KOPT-K1 (cell line): Measurements from ENCODE around the gene CYREN.

Source experiments
- H3K27ac ChIP-seq: fragments of 200-600 bp; sonication (generic); 2 replicates; pipeline ENCODE4 v1.5.1; 2016; ENCODE audit warnings: antibody characterized with exemption, mild to moderate bottlenecking, low read depth, low read length; ENCODE audit not compliant: poor library complexity, severe bottlenecking
- H3K36me3 ChIP-seq: fragments of 200-600 bp; sonication (generic); 2 replicates; pipeline ENCODE4 v1.5.1; 2017; ENCODE audit warnings: antibody characterized with exemption, mild to moderate bottlenecking, low read length, moderate library complexity; ENCODE audit not compliant: insufficient read depth
- H3K9me3 ChIP-seq: fragments of 200-600 bp; sonication (generic); 2 replicates; pipeline ENCODE4 v1.5.1; 2017; ENCODE audit warnings: antibody characterized with exemption, low read length, mild to moderate bottlenecking; ENCODE audit not compliant: insufficient read depth, poor library complexity, severe bottlenecking

The CYREN gene

DNA sequence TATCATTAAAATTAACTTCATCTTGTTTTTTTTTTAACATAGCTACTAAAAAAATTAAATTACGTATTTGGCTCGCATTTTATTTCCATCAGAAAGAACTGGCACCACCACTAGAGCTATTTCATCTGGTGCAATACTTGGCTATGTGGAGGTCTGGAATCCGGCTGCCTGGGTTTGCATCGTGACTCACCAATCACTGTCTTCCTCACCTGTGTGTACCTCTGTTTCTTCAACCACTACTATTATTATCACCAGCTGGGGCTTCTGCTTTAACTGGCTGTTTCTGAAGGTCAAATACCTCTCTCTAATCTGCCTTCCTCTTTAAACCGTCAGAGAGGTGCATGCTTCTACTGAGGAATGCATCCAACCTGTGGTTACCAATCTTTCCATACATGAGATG is 34.4 kb upstream of the CYREN start:
- H3K36me3 ChIP-seq: peaks cover 37% of the 10 kb centered on the region; the same call in 1 of the 2 replicates
- H3K9me3 ChIP-seq: no peaks in the 10 kb centered on the region
- no peak overlapping the region for H3K27ac ChIP-seq

- H3K27ac ChIP-seq: no peak overlapping the region
- H3K9me3 ChIP-seq: no peaks in the 10 kb centered on the region
- H3K36me3 ChIP-seq: peaks cover 37% of the 10 kb centered on the region; the same call in 1 of the 2 replicates
Observed at GRCh38 chr7:135204341-135204749, 33.8 kb upstream of the CYREN start.

DNA sequence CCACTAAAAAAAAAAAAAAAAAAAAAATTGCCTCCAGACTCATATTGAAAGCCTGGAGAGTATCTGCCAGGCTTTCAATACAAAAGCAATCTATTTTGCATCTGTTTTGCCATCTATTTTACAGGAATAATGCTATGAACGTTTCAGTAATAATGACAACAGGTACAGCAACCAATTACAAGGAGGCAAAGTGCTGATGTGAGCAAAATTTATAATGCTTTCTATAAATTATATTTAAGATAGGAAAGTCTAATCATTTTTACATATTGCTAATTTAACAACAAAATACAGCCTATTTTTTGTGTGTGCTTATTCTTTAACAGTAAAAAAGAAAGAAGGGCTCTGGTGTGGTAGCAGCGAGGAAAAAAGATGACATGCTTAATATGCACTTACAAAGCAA is 30.8 kb upstream of the CYREN start:
- Histone ChIP-seq H3K36me3 (peaks cover 53% of the 10 kb centered on the region; the same call in 1 of the 2 replicates), H3K9me3 (no peaks in the 10 kb centered on the region), H3K27ac (no peak overlapping the region)

DNA sequence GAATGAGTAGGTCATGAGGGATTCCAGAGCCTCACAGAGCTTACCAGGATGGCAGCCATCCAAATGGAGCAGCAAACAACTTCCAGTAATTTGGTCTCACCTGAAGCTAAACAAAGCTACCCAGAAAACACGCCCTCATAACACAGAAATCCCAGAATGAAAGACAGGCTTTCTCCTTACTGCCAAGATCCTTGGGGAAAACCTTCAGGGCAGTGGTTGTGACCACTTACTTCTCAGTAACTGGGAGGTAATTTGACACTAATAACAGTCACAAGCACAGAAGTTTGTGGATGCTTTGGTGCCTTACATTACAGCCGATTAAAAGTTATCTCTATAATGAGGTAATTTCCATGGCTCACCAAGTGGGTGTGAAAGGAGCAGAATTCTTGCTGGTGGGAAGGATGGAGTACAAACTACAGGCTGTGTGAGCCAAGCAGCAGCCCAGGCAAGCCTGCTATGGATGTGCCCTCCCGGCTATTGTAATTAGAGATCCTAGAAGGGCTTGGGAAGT is 30.4 kb upstream of the CYREN start:
- H3K27ac ChIP-seq: no peak overlapping the region
- H3K36me3 ChIP-seq: peaks cover 57% of the 10 kb centered on the region; the same call in 1 of the 2 replicates

DNA sequence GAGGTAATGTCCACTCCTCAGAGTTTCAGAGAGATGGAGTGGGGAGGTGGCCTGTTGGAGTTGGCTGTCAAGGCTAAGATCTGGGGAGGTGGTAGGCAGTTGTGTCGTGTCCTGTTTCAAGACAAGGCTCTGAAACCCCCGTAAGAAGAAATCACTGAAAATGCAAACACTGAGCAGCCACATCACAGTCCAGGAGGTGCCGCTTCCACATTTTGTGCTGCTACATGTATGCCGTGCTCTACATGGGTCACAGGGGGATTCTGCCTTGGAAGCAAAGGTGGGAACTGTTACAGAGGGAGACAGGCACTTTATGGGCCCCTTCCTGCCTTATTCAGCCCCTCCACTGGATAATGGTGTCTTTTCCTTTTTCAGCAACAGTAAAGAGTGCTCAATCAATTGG is 28.9 kb upstream of the CYREN start:
- H3K27ac ChIP-seq: no peak overlapping the region
- no peaks in the 10 kb centered on the region for H3K9me3 ChIP-seq
- peaks cover 53% of the 10 kb centered on the region; the same call in 1 of the 2 replicates for H3K36me3 ChIP-seq

More for the DNA sequence above, 30.4 kb upstream of the CYREN start:
- no peaks in the 10 kb centered on the region for H3K9me3 ChIP-seq

DNA sequence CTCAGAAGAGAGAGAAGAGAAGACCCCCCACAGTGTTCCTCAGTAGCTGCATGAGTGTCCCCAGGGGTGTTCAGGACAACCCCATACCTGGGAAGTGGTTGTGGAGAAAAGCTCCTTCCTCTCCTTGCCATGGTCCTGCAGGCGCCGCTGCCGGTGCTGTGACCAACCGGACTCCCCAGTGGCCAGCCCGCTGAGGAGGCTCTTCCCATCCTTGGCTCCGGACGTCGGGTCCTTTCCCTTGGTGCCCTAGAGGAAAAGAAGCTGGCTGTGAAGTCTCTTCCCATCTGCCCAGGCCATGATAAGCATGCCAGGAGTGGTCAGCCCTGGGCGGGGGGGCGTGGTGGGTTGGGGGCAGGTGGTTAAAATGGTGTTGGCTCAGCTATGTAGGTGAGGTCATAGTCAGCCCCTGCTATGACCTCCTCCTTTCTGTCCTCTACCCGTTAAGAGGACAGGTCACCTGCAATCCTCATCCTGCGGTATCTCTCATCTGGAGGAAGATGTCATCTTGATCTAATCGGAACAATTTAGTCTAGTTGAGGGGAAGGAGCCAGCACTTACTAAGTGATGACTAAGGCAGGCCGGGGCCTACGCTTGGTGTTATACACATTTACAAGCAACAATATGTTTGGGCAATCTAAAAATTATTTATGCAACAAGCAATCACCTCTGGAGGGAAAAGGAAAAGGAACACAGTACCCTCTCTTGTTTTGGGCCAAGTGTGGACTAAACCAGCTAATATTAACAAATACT is 27.6 kb upstream of the CYREN start:
- H3K9me3 ChIP-seq: no peaks in the 10 kb centered on the region
- no peak overlapping the region for H3K27ac ChIP-seq
- peaks cover 54% of the 10 kb centered on the region; the same call in 1 of the 2 replicates for H3K36me3 ChIP-seq

- Histone ChIP-seq H3K9me3 (no peaks in the 10 kb centered on the region), H3K27ac (no peak overlapping the region), H3K36me3 (peaks cover 57% of the 10 kb centered on the region; the same call in 1 of the 2 replicates)
Observed at GRCh38 chr7:135197343-135197742, 26.8 kb upstream of the CYREN start.

GRCh38 chr7:135195968-135196629 is 25.6 kb upstream of the CYREN start:
- peaks cover 47% of the 10 kb centered on the region; the same call in 1 of the 2 replicates for H3K36me3 ChIP-seq
- H3K27ac ChIP-seq: no peak overlapping the region
- H3K9me3 ChIP-seq: no peaks in the 10 kb centered on the region

DNA sequence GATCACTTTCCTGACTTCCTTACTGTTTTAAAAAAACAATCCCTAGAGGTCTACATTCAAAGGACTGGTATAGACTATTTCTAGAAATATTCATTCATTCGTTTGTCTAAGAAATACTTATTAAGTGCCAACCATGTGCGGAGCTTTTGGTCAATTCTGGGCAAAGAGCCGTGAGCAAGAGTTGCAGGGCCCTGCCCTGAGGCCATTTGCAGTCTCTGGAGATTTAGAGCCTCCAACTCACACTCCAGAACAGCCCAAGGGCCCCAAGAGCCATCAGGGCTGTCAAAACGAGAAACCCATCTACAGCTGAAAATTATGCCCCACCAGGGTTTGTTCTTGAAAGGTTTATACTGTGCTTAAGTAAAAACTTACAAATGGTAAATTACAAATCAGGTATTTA is 24.6 kb upstream of the CYREN start:
- H3K36me3 ChIP-seq: peaks cover 38% of the 10 kb centered on the region; the same call in 1 of the 2 replicates
- no peak overlapping the region for H3K27ac ChIP-seq
- H3K9me3 ChIP-seq: no peaks in the 10 kb centered on the region

DNA sequence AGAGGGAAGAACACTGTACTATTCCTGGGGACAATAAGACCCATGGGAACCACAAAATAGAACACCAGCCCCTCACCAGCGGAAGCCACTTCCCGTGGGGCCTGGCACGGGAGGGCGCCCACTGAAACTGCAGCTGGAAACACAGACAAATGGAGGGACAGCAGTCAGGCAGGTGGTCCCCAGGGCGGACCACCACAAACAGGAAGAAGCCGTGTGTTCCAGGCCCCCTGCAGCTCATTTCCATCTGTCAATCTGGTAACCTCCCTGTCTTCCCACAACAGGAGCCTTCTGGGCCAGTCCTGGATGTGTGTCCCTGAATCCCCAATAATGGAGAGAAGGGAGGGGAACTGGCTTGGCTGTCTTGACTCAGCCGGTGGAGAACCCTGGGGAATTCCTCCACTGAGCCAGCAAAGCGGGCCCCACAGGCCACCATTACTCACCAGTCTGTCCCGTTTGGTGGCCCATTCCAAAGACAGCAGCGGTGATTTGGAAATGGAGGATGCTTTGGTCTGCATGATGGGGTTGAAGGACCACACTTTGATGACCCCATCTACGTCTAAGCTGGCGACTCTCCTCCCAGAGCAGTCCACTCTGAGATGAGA is 24.1 kb upstream of the CYREN start:
- no peak overlapping the region for H3K27ac ChIP-seq
- peaks cover 38% of the 10 kb centered on the region; the same call in 1 of the 2 replicates for H3K36me3 ChIP-seq

DNA sequence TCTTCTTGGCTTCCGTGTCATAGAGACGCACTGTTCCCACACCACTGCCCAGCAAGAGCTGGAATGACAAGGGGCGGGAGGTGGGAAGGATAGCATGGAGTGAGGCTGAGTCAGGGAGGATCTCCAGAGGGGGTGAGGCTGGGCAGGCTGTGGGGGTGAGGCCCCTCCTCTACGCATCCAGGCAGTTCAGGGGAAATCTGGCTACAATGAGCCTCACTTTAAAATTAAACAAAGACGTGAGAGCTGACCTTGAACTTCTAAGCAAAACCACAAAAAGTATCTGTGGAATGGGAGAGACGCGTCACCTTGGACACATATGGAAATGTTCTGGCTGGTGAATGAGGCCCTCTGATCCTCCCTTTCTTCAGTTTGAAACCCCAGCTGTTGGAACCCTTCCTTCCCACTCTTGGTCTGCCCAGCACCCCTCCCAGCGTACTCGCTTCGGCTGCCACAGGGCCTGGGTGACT is 23.1 kb upstream of the CYREN start:
- Histone ChIP-seq H3K27ac (no peak overlapping the region), H3K36me3 (peaks cover 46% of the 10 kb centered on the region; the same call in 1 of the 2 replicates), H3K9me3 (no peaks in the 10 kb centered on the region)

More for the DNA sequence above, 24.1 kb upstream of the CYREN start:
- no peaks in the 10 kb centered on the region for H3K9me3 ChIP-seq

GRCh38 chr7:135192914-135193536 is 22.5 kb upstream of the CYREN start:
- Histone ChIP-seq H3K9me3 (no peaks in the 10 kb centered on the region), H3K36me3 (peaks cover 52% of the 10 kb centered on the region; the same call in 1 of the 2 replicates), H3K27ac (no peak overlapping the region)

GRCh38 chr7:135190703-135191102 is 20.2 kb upstream of the CYREN start:
- Histone ChIP-seq H3K9me3 (no peaks in the 10 kb centered on the region), H3K36me3 (peaks cover 48% of the 10 kb centered on the region; the same call in 1 of the 2 replicates), H3K27ac (no peak overlapping the region)

GRCh38 chr7:135189961-135190360 is 19.5 kb upstream of the CYREN start:
- Histone ChIP-seq H3K36me3 (peaks cover 48% of the 10 kb centered on the region; the same call in 1 of the 2 replicates), H3K27ac (no peak overlapping the region)

More at GRCh38 chr7:135189961-135190360, 19.5 kb upstream of the CYREN start:
- H3K9me3 ChIP-seq: no peaks in the 10 kb centered on the region
